ENCODE data around the gene GPN3. TPM values are rescaled to one million over a fixed set of nuclear protein-coding genes. Genes with fewer than 3 reads are reported as not detected.
A peak's percentile ranks its signal among the peaks of the same experiment; 100 is the strongest.

Gene GPN3
- total and polyA plus RNA-seq, 2 of the 13 experiments (the other 11 are each of a cell fraction or from before 2014, with no cell fraction given), result 28.7 to 29.5 TPM

DNA sequence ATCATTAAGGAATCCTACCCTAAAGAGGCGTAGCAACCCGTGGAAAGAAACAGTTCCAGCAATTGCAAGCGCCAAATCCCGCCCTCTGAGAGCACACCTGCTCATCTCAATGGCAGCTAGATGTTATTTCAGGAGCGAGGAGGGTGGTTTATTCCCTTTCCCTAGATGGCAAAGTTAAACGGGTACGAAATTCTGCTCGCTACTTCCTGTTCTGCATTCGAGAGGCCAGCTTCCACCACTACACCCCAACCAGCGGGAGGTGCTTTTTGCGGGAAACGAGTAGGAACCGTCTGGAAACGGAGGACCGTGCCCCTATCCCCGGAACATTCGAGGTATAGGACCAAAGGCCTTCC is 33.3 kb upstream of the GPN3 start:
- CTCF ChIA-PET (ENCODE audit: low intra/inter-chr PET ratio, low total read pairs), result no interaction called here
- Histone ChIP-seq H3K27ac (ENCODE audit: extremely low read length, insufficient read depth, low read length) (peak overlapping the region; percentile 89), H3K4me1 (ENCODE audit: insufficient read depth, low read length) (peaks cover 30% of the 10 kb centered on the region), H3K4me2 (ENCODE audit: low read depth, low read length) (peak overlapping the region; percentile 89), H4K20me1 (ENCODE audit: insufficient read depth, low read length) (no peaks in the 10 kb centered on the region; the same call in none of the 2 replicates), H2AFZ (ENCODE audit: low read length) (peak overlapping the region; percentile 48), H3K9me3 (ENCODE audit: low read length) (no peaks in the 10 kb centered on the region), H3K4me3 (replicated peaks in 1 of 3; ENCODE audit: insufficient read depth in 1 of 3, low read depth in 2 of 3, low read length in 3 of 3) (peak overlapping the region; percentile 84 to 95 (median 86)), H3K27me3 (ENCODE audit: control insufficient read depth in 1 of 2, insufficient read depth in 2 of 2, low read length in 2 of 2) (peaks cover 0 to 3% of the 10 kb centered on the region in 2 experiments; a peak in 1 of 5 replicates), H3K9ac (ENCODE audit: insufficient read depth, low read depth, low read length) (peak overlapping the region; percentile 92), H3K79me2 (ENCODE audit: insufficient read depth, low read length) (peaks cover 41% of the 10 kb centered on the region), H3K36me3 (replicated peaks in 1 of 2; ENCODE audit: control insufficient read depth in 1 of 2, insufficient read depth in 2 of 2, low read length in 2 of 2) (peaks cover 0 to 7% of the 10 kb centered on the region in 2 experiments; a peak in 1 of 5 replicates)
- peak; percentile 63 for ATAC-seq
- in situ Hi-C loops (cut with HindIII; ENCODE audit: extremely low pct_ligation_motif_present, low pct_unique_long_range_greater_than_20kb), result no loop called here
- POLR2A ChIA-PET, result interaction anchor here (1.1 to 3.8 kb wide), 6 partner anchors 20 to 377 kb away, joined by 3 to 36 read pairs (median 4); partner anchors contain the start of genes ARPC3, FAM216A, GPN3 and IFT81
- WGBS (ENCODE audit: low lambda C conversion rate), result 0% methylated on average over 5 of the region's 17 CpGs
- BruUV-seq (replicated peaks), result TSS peak; percentile 82
- DNase-seq (ENCODE audit: low spot score), result peak; percentile 38
- intact Hi-C loops (cut with micrococcal nuclease; ENCODE audit: unreplicated experiment), result loop anchor here (5.0 kb wide), 1 partner anchor 49 kb away; the partner anchor contains the start of gene ARPC3
- FAIRE-seq, result no peak
- no peak for TF ChIP-seq HNRNPK (IDR thresholded peaks at IDR 0.05; ENCODE audit: low read depth, low read length, poor library complexity, severe bottlenecking)
- TF ChIP-seq, protein P1, sequence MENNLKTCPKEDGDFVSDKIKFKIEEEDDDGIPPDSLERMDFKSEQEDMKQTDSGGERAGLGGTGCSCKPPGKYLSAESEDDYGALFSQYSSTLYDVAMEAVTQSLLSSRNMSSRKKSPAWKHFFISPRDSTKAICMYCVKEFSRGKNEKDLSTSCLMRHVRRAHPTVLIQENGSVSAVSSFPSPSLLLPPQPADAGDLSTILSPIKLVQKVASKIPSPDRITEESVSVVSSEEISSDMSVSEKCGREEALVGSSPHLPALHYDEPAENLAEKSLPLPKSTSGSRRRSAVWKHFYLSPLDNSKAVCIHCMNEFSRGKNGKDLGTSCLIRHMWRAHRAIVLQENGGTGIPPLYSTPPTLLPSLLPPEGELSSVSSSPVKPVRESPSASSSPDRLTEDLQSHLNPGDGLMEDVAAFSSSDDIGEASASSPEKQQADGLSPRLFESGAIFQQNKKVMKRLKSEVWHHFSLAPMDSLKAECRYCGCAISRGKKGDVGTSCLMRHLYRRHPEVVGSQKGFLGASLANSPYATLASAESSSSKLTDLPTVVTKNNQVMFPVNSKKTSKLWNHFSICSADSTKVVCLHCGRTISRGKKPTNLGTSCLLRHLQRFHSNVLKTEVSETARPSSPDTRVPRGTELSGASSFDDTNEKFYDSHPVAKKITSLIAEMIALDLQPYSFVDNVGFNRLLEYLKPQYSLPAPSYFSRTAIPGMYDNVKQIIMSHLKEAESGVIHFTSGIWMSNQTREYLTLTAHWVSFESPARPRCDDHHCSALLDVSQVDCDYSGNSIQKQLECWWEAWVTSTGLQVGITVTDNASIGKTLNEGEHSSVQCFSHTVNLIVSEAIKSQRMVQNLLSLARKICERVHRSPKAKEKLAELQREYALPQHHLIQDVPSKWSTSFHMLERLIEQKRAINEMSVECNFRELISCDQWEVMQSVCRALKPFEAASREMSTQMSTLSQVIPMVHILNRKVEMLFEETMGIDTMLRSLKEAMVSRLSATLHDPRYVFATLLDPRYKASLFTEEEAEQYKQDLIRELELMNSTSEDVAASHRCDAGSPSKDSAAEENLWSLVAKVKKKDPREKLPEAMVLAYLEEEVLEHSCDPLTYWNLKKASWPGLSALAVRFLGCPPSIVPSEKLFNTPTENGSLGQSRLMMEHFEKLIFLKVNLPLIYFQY (CRISPR knock-in tag; IDR thresholded peaks at IDR 0.05; ENCODE audit: borderline replicate concordance), result peak; percentile 4; the same call in 1 of the 2 replicates
- TF ChIP-seq, protein P2, sequence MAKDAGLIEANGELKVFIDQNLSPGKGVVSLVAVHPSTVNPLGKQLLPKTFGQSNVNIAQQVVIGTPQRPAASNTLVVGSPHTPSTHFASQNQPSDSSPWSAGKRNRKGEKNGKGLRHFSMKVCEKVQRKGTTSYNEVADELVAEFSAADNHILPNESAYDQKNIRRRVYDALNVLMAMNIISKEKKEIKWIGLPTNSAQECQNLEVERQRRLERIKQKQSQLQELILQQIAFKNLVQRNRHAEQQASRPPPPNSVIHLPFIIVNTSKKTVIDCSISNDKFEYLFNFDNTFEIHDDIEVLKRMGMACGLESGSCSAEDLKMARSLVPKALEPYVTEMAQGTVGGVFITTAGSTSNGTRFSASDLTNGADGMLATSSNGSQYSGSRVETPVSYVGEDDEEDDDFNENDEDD (CRISPR knock-in tag; IDR thresholded peaks at IDR 0.05; ENCODE audit: borderline replicate concordance), result 0 out of 2 replicates have a peak, but pooled peaks have one; percentile 9
- no peak for TF ChIP-seq CREB3 (CRISPR knock-in tag; IDR thresholded peaks at IDR 0.05)
- peak; percentile 13 for TF ChIP-seq PTBP1 (IDR thresholded peaks at IDR 0.05; ENCODE audit: low read depth, low read length, poor library complexity, severe bottlenecking)
- no peak for TF ChIP-seq MAFK (conservative IDR thresholded peaks at IDR 0.05 in 1 of 2, IDR thresholded peaks at IDR 0.05 in 1 of 2; ENCODE audit: low read length in 2 of 2)
- TF ChIP-seq, protein P3, sequence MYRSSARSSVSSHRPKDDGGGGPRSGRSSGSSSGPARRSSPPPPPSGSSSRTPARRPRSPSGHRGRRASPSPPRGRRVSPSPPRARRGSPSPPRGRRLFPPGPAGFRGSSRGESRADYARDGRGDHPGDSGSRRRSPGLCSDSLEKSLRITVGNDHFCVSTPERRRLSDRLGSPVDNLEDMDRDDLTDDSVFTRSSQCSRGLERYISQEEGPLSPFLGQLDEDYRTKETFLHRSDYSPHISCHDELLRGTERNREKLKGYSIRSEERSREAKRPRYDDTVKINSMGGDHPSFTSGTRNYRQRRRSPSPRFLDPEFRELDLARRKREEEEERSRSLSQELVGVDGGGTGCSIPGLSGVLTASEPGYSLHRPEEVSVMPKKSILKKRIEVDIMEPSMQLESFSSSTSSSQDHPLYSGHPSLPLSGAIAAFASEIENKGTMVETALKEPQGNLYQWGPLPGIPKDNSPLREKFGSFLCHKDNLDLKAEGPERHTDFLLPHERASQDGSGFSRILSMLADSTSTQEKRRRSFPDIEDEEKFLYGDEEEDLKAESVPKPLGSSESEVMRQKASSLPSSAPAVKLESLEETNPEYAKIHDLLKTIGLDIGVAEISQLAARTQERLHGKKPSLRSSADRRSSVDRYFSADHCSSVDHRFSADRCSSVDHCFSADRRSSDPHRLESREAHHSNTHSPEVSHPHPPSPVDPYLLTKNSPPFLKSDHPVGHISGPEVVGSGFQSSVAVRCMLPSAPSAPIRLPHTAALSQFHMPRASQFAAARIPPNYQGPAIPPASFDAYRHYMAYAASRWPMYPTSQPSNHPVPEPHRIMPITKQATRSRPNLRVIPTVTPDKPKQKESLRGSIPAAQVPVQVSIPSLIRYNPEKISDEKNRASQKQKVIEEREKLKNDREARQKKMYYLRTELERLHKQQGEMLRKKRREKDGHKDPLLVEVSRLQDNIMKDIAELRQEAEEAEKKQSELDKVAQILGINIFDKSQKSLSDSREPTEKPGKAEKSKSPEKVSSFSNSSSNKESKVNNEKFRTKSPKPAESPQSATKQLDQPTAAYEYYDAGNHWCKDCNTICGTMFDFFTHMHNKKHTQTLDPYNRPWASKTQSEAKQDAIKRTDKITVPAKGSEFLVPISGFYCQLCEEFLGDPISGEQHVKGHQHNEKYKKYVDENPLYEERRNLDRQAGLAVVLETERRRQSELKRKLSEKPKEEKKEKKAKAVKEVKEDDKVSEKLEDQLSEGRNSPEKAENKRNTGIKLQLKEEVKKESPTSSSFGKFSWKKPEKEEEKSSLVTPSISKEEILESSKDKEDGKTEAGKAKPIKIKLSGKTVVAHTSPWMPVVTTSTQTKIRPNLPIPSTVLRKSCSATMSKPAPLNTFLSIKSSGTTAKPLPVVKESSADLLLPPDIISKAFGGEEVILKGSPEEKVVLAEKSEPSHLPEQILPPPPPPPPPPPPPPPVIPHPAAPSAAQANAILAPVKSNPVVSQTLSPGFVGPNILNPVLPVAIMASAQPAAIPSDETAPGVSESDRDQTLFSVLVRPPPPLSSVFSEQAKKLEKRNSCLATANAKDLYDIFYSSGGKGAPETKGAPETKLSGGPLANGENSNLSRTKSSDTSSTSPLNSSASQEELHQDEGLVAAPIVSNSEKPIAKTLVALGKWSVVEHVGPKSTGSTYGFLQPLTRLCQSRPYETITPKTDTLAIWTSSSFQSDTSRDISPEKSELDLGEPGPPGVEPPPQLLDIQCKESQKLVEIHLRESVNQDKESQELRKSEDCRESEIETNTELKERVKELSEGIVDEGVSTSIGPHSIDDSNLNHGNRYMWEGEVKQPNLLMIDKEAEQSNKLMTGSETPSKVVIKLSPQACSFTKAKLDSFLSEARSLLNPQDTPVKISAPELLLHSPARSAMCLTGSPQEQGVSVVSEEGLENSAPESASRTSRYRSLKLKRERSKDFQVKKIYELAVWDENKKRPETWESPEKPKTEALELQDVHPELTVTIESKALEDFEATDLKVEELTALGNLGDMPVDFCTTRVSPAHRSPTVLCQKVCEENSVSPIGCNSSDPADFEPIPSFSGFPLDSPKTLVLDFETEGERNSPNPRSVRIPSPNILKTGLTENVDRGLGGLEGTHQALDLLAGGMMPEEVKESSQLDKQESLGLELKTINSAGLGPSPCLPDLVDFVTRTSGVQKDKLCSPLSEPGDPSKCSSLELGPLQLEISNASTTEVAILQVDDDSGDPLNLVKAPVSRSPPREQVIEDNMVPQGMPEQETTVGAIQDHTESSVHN (CRISPR knock-in tag; IDR thresholded peaks at IDR 0.05), result 0 out of 2 replicates have a peak, but pooled peaks have one; percentile 5
- peak; percentile 6; the same call in 1 of the 2 replicates for TF ChIP-seq ZNF329 (CRISPR knock-in tag; IDR thresholded peaks at IDR 0.05; ENCODE audit: low read depth)

Measured in HepG2 (cell line).